Measurements from ENCODE around the gene NDC1. TPM values are rescaled to one million over a fixed set of nuclear protein-coding genes. Genes with fewer than 3 reads are reported as not detected.

Gene NDC1
- total RNA-seq, 2 donors from 2014 or later = 15.3 to 20.6 TPM

- intact Hi-C loops (cut with DNase I) = no loop called here
- 98% methylated on average over 4 of the region's 4 CpGs for WGBS
- Histone ChIP-seq H3K27ac (no peak overlapping the region), H3K36me3 (no peaks in the 10 kb centered on the region), H3K27me3 (replicated peaks; ENCODE audit: insufficient read depth) (no peaks in the 10 kb centered on the region), H3K9me3 (no peaks in the 10 kb centered on the region), H3K4me3 (no peak overlapping the region), H3K4me1 (replicated peaks) (no peaks in the 10 kb centered on the region)
- no peak for DNase-seq (ENCODE audit: low spot score)
- no peak for TF ChIP-seq CTCF (IDR thresholded peaks at IDR 0.05)
- TF ChIP-seq POLR2AphosphoS5 (IDR thresholded peaks at IDR 0.05) = no peak
- TF ChIP-seq POLR2A (IDR thresholded peaks at IDR 0.05) = no peak
Observed at GRCh38 chr1:53811414-53811851, 26.7 kb downstream of the NDC1 start.

GRCh38 chr1:53810497-53810896, 27.6 kb downstream of the NDC1 start:
- no peaks in the 10 kb centered on the region for H3K36me3 ChIP-seq
- H3K27ac ChIP-seq = no peak overlapping the region
- 98% methylated on average over 2 of the region's 2 CpGs for WGBS

GRCh38 chr1:53810007-53810406, 28.1 kb downstream of the NDC1 start:
- no peak for DNase-seq (ENCODE audit: low spot score)
- TF ChIP-seq POLR2A (IDR thresholded peaks at IDR 0.05) (no peak), CTCF (IDR thresholded peaks at IDR 0.05) (no peak), POLR2AphosphoS5 (IDR thresholded peaks at IDR 0.05) (no peak)
- Histone ChIP-seq H3K27ac (no peak overlapping the region), H3K27me3 (replicated peaks; ENCODE audit: insufficient read depth) (no peaks in the 10 kb centered on the region), H3K36me3 (no peaks in the 10 kb centered on the region), H3K9me3 (no peaks in the 10 kb centered on the region), H3K4me1 (replicated peaks) (no peaks in the 10 kb centered on the region), H3K4me3 (no peak overlapping the region)
- 96% methylated on average over 5 of the region's 5 CpGs for WGBS
- intact Hi-C loops (cut with DNase I) = no loop called here

More at GRCh38 chr1:53810497-53810896, 27.6 kb downstream of the NDC1 start:
- Histone ChIP-seq H3K27me3 (replicated peaks; ENCODE audit: insufficient read depth) (no peaks in the 10 kb centered on the region), H3K9me3 (no peaks in the 10 kb centered on the region), H3K4me3 (no peak overlapping the region), H3K4me1 (replicated peaks) (no peaks in the 10 kb centered on the region)
- TF ChIP-seq POLR2AphosphoS5 (IDR thresholded peaks at IDR 0.05) = no peak
- no peak for TF ChIP-seq CTCF (IDR thresholded peaks at IDR 0.05)
- TF ChIP-seq POLR2A (IDR thresholded peaks at IDR 0.05) = no peak
- DNase-seq (ENCODE audit: low spot score) = no peak
- intact Hi-C loops (cut with DNase I) = no loop called here

GRCh38 chr1:53807916-53808315, 30.2 kb downstream of the NDC1 start:
- no peak for TF ChIP-seq CTCF (IDR thresholded peaks at IDR 0.05)
- TF ChIP-seq POLR2AphosphoS5 (IDR thresholded peaks at IDR 0.05) = no peak
- TF ChIP-seq POLR2A (IDR thresholded peaks at IDR 0.05) = no peak
- no peaks in the 10 kb centered on the region for H3K4me1 ChIP-seq (replicated peaks)
- no peak for DNase-seq (ENCODE audit: low spot score)
- intact Hi-C loops (cut with DNase I) = no loop called here
- H3K4me3 ChIP-seq = no peak overlapping the region
- no peak overlapping the region for H3K27ac ChIP-seq
- no peaks in the 10 kb centered on the region for H3K36me3 ChIP-seq
- H3K27me3 ChIP-seq (replicated peaks; ENCODE audit: insufficient read depth) = no peaks in the 10 kb centered on the region
- H3K9me3 ChIP-seq = no peaks in the 10 kb centered on the region
- 68% methylated on average over 5 of the region's 5 CpGs for WGBS

GRCh38 chr1:53804791-53805505, 33.1 kb downstream of the NDC1 start:
- DNase-seq (ENCODE audit: low spot score) = no peak
- 80% methylated on average over 3 of the region's 3 CpGs for WGBS
- H3K27ac ChIP-seq = no peak overlapping the region
- H3K4me3 ChIP-seq = no peak overlapping the region
- no peaks in the 10 kb centered on the region for H3K27me3 ChIP-seq (replicated peaks; ENCODE audit: insufficient read depth)
- intact Hi-C loops (cut with DNase I) = no loop called here
- H3K4me1 ChIP-seq (replicated peaks) = no peaks in the 10 kb centered on the region
- no peaks in the 10 kb centered on the region for H3K9me3 ChIP-seq
- no peak for TF ChIP-seq CTCF (IDR thresholded peaks at IDR 0.05)
- no peaks in the 10 kb centered on the region for H3K36me3 ChIP-seq

All from prostate gland (tissue), 2 donors.